Measurements from ENCODE around the gene KIF1B. TPM values are rescaled to one million over a fixed set of nuclear protein-coding genes. Genes with fewer than 3 reads are reported as not detected.
A peak's percentile ranks its signal among the peaks of the same experiment; 100 is the strongest.

KIF1B gene, protein sequence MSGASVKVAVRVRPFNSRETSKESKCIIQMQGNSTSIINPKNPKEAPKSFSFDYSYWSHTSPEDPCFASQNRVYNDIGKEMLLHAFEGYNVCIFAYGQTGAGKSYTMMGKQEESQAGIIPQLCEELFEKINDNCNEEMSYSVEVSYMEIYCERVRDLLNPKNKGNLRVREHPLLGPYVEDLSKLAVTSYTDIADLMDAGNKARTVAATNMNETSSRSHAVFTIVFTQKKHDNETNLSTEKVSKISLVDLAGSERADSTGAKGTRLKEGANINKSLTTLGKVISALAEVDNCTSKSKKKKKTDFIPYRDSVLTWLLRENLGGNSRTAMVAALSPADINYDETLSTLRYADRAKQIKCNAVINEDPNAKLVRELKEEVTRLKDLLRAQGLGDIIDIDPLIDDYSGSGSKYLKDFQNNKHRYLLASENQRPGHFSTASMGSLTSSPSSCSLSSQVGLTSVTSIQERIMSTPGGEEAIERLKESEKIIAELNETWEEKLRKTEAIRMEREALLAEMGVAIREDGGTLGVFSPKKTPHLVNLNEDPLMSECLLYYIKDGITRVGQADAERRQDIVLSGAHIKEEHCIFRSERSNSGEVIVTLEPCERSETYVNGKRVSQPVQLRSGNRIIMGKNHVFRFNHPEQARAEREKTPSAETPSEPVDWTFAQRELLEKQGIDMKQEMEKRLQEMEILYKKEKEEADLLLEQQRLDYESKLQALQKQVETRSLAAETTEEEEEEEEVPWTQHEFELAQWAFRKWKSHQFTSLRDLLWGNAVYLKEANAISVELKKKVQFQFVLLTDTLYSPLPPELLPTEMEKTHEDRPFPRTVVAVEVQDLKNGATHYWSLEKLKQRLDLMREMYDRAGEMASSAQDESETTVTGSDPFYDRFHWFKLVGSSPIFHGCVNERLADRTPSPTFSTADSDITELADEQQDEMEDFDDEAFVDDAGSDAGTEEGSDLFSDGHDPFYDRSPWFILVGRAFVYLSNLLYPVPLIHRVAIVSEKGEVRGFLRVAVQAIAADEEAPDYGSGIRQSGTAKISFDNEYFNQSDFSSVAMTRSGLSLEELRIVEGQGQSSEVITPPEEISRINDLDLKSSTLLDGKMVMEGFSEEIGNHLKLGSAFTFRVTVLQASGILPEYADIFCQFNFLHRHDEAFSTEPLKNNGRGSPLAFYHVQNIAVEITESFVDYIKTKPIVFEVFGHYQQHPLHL (N-terminal part only)
- 1.8 TPM for polyA plus RNA-seq

DNA sequence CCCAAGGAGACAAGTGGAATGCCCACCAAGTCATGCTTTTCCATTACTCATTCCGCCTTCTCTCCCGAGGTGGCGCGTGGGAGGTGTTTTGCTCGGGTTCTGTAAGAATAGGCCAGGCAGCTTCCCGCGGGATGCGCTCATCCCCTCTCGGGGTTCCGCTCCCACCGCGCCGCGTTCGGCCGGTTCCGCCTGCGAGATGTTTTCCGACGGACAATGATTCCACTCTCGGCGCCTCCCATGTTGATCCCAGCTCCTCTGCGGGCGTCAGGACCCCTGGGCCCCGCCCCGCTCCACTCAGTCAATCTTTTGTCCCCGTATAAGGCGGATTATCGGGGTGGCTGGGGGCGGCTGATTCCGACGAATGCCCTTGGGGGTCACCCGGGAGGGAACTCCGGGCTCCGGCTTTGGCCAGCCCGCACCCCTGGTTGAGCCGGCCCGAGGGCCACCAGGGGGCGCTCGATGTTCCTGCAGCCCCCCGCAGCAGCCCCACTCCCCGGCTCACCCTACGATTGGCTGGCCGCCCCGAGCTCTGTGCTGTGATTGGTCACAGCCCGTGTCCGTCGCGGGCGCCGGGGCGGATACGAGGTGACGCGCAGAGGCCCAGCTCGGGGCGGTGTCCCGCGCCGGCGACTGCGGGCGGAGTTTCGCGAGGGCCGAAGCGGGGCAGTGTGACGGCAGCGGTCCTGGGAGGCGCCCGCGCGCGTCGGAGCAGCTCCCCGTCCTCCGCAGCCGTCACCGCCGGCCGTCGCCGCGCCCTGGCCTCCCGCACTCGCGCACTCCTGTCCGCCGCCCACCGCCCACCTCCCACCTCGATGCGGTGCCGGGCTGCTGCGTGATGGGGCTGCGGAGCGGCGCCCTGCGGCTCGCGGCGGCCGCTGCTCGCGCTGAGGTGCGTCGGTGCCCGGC lies at the start of gene KIF1B:
KIF1B (plus strand) TSS at position 666 of the 906 bp plus-strand sequence. CDS start 21,759 bp downstream, outside the sequence.
- Mint-ChIP-seq H3K36me3 (no peaks in the 10 kb centered on the region), H3K9me3 (no peaks in the 10 kb centered on the region), H3K4me1 (peaks cover 19 to 23% (median 21%) of the 10 kb centered on the region in 3 donors), H3K4me3 (peak within 1 kb of the TSS; percentile 89 to 95 (median 93)), H3K27ac (peak within 1 kb of the TSS; percentile 39 to 85 (median 83)), H3K27me3 (no peaks in the 10 kb centered on the region)

DNA sequence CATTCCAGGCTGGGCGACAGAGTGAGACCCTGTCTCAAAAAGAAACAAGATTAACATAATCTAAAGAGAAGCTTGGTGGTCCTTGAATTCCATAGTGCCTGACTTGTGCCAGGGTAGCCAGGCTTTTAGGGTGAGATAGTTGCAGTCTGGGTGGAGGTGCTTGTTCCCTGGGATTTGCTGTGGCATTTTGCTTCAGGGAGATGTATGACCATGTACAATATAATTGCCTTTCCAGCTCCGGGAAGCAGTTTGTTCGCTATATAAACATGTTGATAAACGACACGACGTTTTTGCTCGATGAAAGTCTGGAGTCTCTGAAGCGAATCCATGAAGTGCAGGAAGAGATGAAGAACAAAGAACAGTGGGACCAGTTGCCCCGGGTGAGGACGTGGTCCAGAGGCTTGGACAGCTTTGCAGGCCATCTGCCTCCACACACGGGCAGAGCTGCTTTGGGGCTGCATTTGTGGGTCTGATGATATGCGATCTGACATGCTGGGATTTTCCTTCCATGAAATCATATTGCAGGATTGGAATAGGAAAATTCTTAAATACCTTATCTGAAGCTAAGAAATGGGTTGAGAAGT lies 49.4 kb upstream of the KIF1B start:
- no peaks in the 10 kb centered on the region for H3K9me3 Mint-ChIP-seq
- no peak overlapping the region for H3K4me3 Mint-ChIP-seq
- no peaks in the 10 kb centered on the region for H3K27me3 Mint-ChIP-seq
- peaks cover 0 to 2% (median 0%) of the 10 kb centered on the region in 3 donors for H3K4me1 Mint-ChIP-seq
- peaks cover 2% of the 10 kb centered on the region for H3K36me3 Mint-ChIP-seq
- H3K27ac Mint-ChIP-seq = no peak overlapping the region

DNA sequence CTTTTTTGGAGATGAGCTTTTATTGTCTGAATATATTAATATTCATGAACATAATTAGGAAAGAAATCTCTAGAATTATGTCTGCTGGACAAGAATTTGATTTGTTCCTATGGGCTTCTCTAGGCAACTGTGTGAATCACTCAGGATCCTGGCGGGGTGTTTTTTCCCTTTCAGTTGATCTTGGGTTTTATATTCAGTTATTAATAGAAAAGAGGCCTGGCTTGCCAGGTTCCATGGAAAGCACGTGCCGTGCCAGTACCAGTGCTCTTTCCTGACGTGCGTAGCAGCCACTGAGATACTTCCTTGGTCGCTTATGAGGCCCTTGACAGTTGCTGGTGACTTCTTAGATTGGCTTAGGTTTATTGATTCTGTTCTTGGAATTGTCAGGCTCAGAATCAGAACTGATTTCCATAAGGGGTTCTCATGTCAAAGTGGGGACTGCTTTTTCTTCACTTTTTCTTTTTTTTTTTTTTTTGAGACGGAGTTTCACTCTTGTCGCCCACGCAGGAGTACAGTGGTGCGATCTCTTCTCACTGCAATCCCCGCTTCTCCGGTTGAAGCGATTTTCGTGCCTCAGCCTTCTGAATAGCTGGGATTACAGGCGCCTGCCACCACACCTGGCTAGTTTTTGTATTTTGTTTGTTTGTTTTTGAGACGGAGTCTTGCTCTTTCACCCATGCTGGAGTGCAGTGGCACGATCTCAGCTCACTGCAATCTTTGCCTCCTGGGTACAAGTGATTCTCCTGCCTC lies 48.7 kb upstream of the KIF1B start:
- H3K4me1 Mint-ChIP-seq = peaks cover 0 to 2% (median 0%) of the 10 kb centered on the region in 3 donors
- H3K27me3 Mint-ChIP-seq = no peaks in the 10 kb centered on the region
- H3K36me3 Mint-ChIP-seq = peaks cover 2% of the 10 kb centered on the region
- H3K4me3 Mint-ChIP-seq = no peak overlapping the region
- no peaks in the 10 kb centered on the region for H3K9me3 Mint-ChIP-seq
- no peak overlapping the region for H3K27ac Mint-ChIP-seq

DNA sequence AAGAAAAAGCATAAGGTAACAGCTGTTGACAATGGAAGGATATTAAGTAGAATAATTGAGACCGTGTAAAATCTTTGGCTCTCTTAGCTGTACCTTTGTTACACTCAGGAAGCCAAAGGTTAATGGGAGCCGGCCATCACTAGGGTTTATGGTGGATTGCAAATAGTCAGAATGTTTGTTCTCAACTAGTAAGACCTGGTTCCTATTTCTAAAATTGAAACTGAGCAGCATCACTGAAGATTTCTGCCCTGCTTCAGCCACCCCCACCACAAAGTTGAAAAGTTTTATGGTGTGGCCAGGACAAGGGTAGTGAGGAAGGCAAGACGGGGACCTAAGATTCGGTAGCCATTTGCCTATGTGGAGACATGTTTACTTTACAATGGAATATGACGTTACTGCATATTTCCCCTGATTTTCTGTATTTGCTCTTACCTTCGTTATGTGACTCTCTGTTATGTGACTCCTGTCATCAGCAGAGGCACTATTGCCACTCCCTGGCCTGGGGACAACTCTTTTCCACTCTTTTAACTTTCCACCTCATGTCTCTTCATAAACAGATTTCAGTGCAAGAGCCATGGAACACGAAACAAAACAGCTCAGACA lies 41.4 kb upstream of the KIF1B start:
- peaks cover 5 to 9% (median 6%) of the 10 kb centered on the region in 3 donors for H3K4me1 Mint-ChIP-seq
- H3K36me3 Mint-ChIP-seq = no peaks in the 10 kb centered on the region
- no peak overlapping the region for H3K4me3 Mint-ChIP-seq
- no peaks in the 10 kb centered on the region for H3K9me3 Mint-ChIP-seq
- H3K27me3 Mint-ChIP-seq = no peaks in the 10 kb centered on the region
- peak overlapping the region in 2 of 3 donors; percentile 7 to 71 for H3K27ac Mint-ChIP-seq

DNA sequence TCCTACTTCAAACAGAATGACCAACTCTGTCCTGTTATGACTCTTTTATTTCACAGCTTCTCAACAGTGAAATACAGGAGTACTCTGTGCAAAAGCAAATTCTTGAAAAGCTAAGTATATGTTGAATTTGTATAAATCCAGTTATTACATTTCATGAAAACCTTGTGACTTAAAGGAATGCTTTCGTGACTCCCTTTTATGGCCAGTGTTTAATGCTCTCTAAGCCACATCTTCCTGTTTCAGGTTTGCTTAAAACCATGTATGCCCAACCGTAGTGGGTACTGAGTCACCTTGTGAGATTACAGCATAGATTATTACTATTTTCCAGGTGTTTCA lies 40.2 kb upstream of the KIF1B start:
- Mint-ChIP-seq H3K27ac (peak overlapping the region in 1 of 3 donors; percentile 45), H3K36me3 (peaks cover 2% of the 10 kb centered on the region), H3K4me3 (peak overlapping the region in 1 of 4 donors; percentile 20), H3K4me1 (peaks cover 5 to 9% (median 6%) of the 10 kb centered on the region in 3 donors), H3K9me3 (peaks cover 0 to 3% (median 0%) of the 10 kb centered on the region in 3 donors), H3K27me3 (no peaks in the 10 kb centered on the region)

DNA sequence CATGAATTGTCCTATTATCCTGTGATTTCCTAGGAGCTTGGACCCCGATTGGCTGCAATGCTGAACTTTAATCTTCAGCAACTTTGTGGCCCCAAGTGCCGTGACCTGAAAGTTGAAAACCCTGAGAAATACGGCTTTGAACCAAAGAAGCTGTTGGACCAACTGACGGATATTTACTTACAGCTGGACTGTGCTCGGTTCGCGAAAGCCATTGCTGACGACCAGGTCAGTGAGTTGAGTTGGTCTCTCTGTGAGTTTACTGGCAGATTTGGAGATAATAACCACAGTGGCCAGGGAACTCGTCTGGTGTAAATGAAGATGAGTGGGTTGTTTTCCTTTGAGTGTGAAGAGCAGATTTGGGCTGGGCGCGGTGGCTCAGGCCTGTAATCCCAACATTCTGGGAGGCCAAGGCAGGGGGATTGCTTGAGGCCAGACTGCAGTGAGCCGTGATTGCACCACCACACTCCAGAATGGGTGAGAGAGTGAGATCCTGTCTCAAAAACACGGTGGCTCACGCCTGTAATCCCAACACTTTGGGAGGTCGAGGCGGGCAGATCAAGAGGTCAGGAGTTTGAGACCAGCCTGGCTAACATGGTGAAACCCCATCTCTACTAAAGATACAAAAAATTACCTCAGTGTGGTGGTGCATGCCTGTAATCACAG lies 39.1 kb upstream of the KIF1B start:
- no peak overlapping the region for H3K27ac Mint-ChIP-seq

DNA sequence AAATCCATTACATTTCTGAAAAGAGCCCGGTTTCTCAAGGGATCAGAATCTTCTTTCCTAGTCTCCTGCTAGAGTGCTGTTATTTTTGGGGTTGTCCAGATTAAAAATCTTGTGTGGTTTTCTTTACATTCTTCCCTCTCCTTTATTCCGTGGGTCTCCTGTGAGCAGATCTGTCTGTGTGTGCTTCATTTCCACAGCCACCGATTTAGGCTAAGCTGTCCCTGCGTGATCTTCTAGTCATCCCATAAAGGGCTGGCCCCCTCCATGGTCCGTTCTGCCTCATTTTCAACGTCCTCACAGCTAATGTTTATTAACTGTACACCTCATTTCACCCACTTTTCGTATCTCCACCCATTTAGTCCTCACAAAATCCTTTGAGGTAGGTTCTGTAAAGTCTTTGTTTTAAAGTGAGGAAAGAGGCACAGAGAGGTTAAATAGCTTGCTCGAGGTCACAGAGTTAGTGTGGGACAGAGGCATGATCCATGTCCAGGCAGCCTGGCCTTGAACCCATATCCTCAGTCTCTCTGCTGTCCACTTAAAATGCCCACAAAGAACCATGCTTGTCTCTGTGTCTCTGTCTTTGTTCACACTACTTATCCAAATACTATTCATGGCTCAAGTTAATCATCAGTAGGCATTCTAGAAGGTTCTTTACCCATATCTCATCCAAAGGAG lies 38.2 kb upstream of the KIF1B start:
- peaks cover 5 to 9% (median 6%) of the 10 kb centered on the region in 3 donors for H3K4me1 Mint-ChIP-seq
- peaks cover 9% of the 10 kb centered on the region for H3K36me3 Mint-ChIP-seq
- H3K4me3 Mint-ChIP-seq = no peak overlapping the region
- H3K27ac Mint-ChIP-seq = no peak overlapping the region
- no peaks in the 10 kb centered on the region for H3K27me3 Mint-ChIP-seq
- H3K9me3 Mint-ChIP-seq = peaks cover 0 to 10% (median 0%) of the 10 kb centered on the region in 3 donors

More for the DNA sequence above, 39.1 kb upstream of the KIF1B start:
- Mint-ChIP-seq H3K9me3 (peaks cover 0 to 10% (median 0%) of the 10 kb centered on the region in 3 donors), H3K27me3 (no peaks in the 10 kb centered on the region), H3K4me1 (peaks cover 5 to 9% (median 6%) of the 10 kb centered on the region in 3 donors), H3K36me3 (peaks cover 9% of the 10 kb centered on the region), H3K4me3 (no peak overlapping the region)

DNA sequence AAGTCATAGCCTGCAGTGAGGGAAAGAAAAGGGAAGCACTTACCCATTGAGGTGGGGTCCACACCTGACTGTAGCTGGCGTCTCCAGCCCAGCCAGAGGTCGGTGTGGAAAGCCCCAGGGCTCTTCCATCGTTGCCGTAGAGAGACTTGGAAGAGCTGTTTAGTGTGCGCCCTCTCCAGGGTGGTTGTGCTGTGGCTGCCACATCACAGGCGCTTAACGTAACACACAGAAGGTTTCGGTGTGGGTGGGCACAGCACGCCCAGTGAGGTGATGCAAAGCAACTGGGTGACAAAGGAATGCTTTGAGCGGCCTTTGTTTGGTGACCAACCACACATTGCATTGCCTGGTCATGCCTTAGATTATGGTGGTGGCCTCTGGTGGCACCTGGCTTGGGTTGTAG lies 36.8 kb upstream of the KIF1B start:
- Mint-ChIP-seq H3K4me1 (peaks cover 5 to 9% (median 6%) of the 10 kb centered on the region in 3 donors), H3K9me3 (peaks cover 0 to 10% (median 0%) of the 10 kb centered on the region in 3 donors), H3K27ac (peak overlapping the region in 1 of 3 donors; percentile 10), H3K36me3 (peaks cover 9% of the 10 kb centered on the region), H3K4me3 (peak overlapping the region in 1 of 4 donors; percentile 39), H3K27me3 (no peaks in the 10 kb centered on the region)

DNA sequence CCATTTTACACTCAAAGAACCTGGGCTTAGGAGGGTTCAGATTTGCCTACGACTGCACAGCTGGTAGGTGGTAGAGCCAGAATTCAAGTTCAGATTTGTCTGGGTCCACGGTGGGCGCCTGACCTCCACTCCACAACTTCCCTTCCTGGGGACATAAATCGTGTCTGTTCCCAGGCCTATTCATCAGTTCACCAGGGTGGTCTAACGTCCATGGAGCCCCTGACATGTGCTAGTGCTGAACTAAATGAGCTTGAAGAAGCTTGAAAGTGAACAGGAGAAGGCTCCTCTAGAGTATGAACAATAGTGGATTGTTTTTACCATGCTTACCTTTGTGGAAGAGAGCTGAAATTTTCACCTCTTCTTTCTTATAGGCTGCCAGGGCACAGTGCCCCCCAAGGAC lies 32.5 kb upstream of the KIF1B start:
- Mint-ChIP-seq H3K27ac (no peak overlapping the region), H3K36me3 (peaks cover 10% of the 10 kb centered on the region), H3K4me1 (no peaks in the 10 kb centered on the region), H3K27me3 (no peaks in the 10 kb centered on the region), H3K4me3 (no peak overlapping the region), H3K9me3 (peaks cover 0 to 10% (median 0%) of the 10 kb centered on the region in 3 donors)

DNA sequence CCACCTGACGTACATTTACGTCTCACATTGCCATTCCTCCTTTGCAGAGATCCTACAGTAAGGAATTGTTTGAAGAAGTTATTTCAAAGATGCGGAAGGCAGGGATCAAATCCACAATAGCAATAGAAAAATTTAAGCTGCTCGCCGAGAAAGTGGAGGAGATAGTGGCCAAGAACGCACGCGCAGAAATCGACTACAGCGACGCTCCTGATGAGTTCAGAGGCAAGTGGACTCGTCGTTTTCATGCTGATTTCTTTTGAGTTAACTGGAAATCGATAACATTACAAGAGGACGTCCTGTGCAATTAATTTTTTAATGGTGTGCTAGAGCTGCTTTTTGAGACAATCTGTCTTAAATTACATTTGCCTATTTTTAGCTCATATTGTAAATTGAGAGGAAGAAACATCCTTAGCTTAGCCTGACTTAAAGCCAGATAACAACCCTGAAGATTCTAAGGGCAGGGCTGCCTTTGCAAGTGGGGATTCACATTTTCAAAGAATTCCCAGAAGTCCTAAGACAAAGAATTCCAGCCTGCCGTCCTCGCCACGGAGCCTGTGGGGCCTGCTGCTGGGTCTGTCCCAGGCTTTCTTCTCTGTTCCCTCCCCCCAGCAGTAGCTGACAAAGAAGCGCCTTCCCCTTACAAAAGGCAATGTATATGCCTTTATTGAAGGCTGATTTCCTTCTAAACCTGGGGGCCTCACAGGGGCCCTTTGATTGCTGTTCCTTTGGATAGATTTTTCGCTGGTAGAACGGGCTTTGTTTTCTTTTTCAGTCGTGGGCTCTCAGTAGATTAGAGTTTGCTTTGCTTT lies 31.6 kb upstream of the KIF1B start:
- Mint-ChIP-seq H3K27ac (peak overlapping the region in 1 of 3 donors; percentile 31), H3K9me3 (peaks cover 0 to 10% (median 0%) of the 10 kb centered on the region in 3 donors), H3K36me3 (peaks cover 10% of the 10 kb centered on the region), H3K4me3 (no peak overlapping the region), H3K4me1 (peaks cover 0 to 1% (median 0%) of the 10 kb centered on the region in 3 donors), H3K27me3 (no peaks in the 10 kb centered on the region)

DNA sequence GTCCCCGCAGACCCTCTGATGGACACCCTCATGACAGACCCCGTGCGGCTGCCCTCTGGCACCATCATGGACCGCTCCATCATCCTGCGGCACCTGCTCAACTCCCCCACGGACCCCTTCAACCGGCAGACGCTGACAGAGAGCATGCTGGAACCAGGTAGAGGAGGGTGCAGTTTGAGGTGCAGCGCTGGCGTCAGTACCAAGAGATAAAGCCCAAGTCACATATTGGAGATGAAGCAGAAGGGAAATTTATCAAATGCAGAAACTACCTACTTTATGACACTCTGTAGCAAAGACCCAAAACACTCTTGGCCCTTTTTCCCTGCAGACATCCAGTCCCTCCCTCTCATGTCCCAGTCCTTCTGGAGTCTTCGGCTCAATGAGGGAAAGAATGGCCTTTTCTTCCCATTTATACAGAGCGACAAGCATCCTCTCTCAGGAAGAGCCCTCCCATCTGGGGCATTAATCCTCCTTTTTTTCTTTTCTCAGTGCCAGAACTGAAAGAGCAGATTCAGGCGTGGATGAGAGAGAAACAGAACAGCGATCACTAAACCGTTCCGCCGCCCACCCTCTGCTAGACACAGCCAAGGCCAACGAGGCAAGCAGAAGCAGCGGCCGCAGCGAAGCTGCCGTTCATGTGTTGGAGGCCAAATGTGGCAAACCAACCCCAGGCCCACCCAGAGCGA lies 30.8 kb upstream of the KIF1B start:
- Mint-ChIP-seq H3K27me3 (no peaks in the 10 kb centered on the region), H3K4me3 (no peak overlapping the region), H3K36me3 (peaks cover 10% of the 10 kb centered on the region), H3K9me3 (peaks cover 0 to 9% (median 0%) of the 10 kb centered on the region in 3 donors), H3K4me1 (peaks cover 0 to 2% (median 0%) of the 10 kb centered on the region in 3 donors), H3K27ac (peak overlapping the region in 1 of 3 donors; percentile 31)

Measured in IgD-negative memory B cell (primary cell).